Body of pancreas (tissue), 4 donors: ENCODE data around the gene WDFY4. TPM values are rescaled to one million over a fixed set of nuclear protein-coding genes. Genes with fewer than 3 reads are reported as not detected.

Experiments used
- ATAC-seq: fragments of 150-250 bp; one replicate; pipeline ENCODE4 v1.9.1; 2016
- DNase-seq, 4 donors: peaks; one replicate each; pipeline ENCODE4 v3.0.0-alpha.2; 2019
- H3K27ac ChIP-seq, 4 donors: fragments of 200-600 bp; sonication (generic); 1 replicate in 3 of 4; 2 replicates in 1 of 4; pipeline versions ENCODE4 v1.5.1 to v1.6.1; 2016 to 2019; ENCODE audit warnings: mild to moderate bottlenecking in 1 of 4, mixed read lengths in 1 of 4, moderate library complexity in 1 of 4
- H3K27me3 ChIP-seq, 2 donors: fragments of 200-600 bp; sonication (generic); one replicate each; pipeline ENCODE4 v1.6.0; 2016; ENCODE audit warnings: mild to moderate bottlenecking in 1 of 2
- H3K36me3 ChIP-seq, 2 donors: fragments of 200-600 bp; sonication (generic); replicated peaks in 1 of 2; 2 replicates each; pipeline ENCODE4 v1.5.1; 2016; ENCODE audit warnings: low read depth in 2 of 2; ENCODE audit not compliant: insufficient read depth in 1 of 2
- H3K4me1 ChIP-seq: fragments of 200-600 bp; sonication (generic); one replicate; pipeline ENCODE4 v1.6.0; 2016
- H3K4me3 ChIP-seq, 2 donors: fragments of 200-600 bp; sonication (generic); 1 replicate in 1 of 2; 2 replicates in 1 of 2; pipeline ENCODE4 v1.5.1; 2016 to 2019
- H3K9me3 ChIP-seq, 3 donors: fragments of 200-600 bp; sonication (generic); 1 replicate in 2 of 3; 2 replicates in 1 of 3; pipeline ENCODE4 v1.5.1; 2016
- CTCF ChIP-seq, 7 experiments: fragments of 450-650 bp in 4 of 7; fragments of 200-600 bp in 3 of 7; sonication (generic) in 3 of 7; IDR thresholded peaks; one replicate each; pipeline ENCODE4 v1.5.1; 2016 to 2019; ENCODE audit warnings: antibody characterized with exemption in 7 of 7
- POLR2A ChIP-seq, 3 donors: fragments of 450-650 bp; IDR thresholded peaks; one replicate each; pipeline ENCODE4 v1.6.1; 2016; ENCODE audit warnings: antibody characterized with exemption in 3 of 3, mild to moderate bottlenecking in 2 of 3
- WGBS, 2 donors: methylation state at CpG; one replicate each; pipeline ENCODE4 v1.1.5; 2017; 5-methylcytosine and 5-hydroxymethylcytosine counted together
- intact Hi-C: fragments of 100-400 bp; cut with DNase I; formaldehyde crosslinking; loops from one replicate; pipeline ENCODE4 v1.15.1; 2023
- total RNA-seq, 2 donors: library from RNA; depleted of rRNA; stranded (reverse); fragments of >200 nt; gene quantifications; one replicate each; pipeline ENCODE4 v1.1.0, GENCODE V29; 2016

The WDFY4 gene
- total RNA-seq, 2 donors from 2014 or later = 0.66 to 2.3 TPM

GRCh38 chr10:48678041-48678440, 6.6 kb upstream of the WDFY4 start:
- no peaks in the 10 kb centered on the region for H3K9me3 ChIP-seq
- 65 to 75% methylated on average over 1 of the region's 1 CpG for WGBS, 2 donors
- ATAC-seq = no peak
- H3K4me1 ChIP-seq = no peaks in the 10 kb centered on the region
- TF ChIP-seq CTCF (IDR thresholded peaks at IDR 0.05) (no peak), POLR2A (IDR thresholded peaks at IDR 0.05) (no peak)
- no peaks in the 10 kb centered on the region for H3K27me3 ChIP-seq
- H3K4me3 ChIP-seq = no peak overlapping the region
- H3K36me3 ChIP-seq = no peaks in the 10 kb centered on the region
- intact Hi-C loops = no loop called here
- no peak overlapping the region for H3K27ac ChIP-seq
- no peak for DNase-seq

- Histone ChIP-seq H3K4me1 (no peaks in the 10 kb centered on the region), H3K27me3 (no peaks in the 10 kb centered on the region), H3K36me3 (no peaks in the 10 kb centered on the region), H3K27ac (no peak overlapping the region), H3K4me3 (no peak overlapping the region), H3K9me3 (no peaks in the 10 kb centered on the region)
- intact Hi-C loops = no loop called here
- TF ChIP-seq CTCF (IDR thresholded peaks at IDR 0.05) (no peak), POLR2A (IDR thresholded peaks at IDR 0.05) (no peak)
- 71 to 75% methylated on average over 3 of the region's 3 CpGs for WGBS, 2 donors
- DNase-seq = no peak
- no peak for ATAC-seq
Measured at GRCh38 chr10:48681740-48682139, 2.9 kb upstream of the WDFY4 start.

- no peak overlapping the region for H3K4me3 ChIP-seq
- H3K9me3 ChIP-seq = no peaks in the 10 kb centered on the region
- DNase-seq = no peak
- WGBS, 2 donors = 56 to 68% methylated on average over 2 to 3 of the region's 3 CpGs
- H3K27me3 ChIP-seq = no peaks in the 10 kb centered on the region
- ATAC-seq = no peak
- intact Hi-C loops = no loop called here
- no peaks in the 10 kb centered on the region for H3K4me1 ChIP-seq
- no peak for TF ChIP-seq CTCF (IDR thresholded peaks at IDR 0.05)
- no peak overlapping the region for H3K27ac ChIP-seq
- H3K36me3 ChIP-seq = no peaks in the 10 kb centered on the region
Measured at GRCh38 chr10:48682265-48682664, 2.4 kb upstream of the WDFY4 start.

GRCh38 chr10:48683424-48683823, 1.2 kb upstream of the WDFY4 start:
- ATAC-seq = no peak
- H3K27me3 ChIP-seq = no peaks in the 10 kb centered on the region
- 79 to 89% methylated on average over 6 of the region's 6 CpGs for WGBS, 2 donors
- no peak for DNase-seq
- H3K27ac ChIP-seq = no peak overlapping the region
- intact Hi-C loops = no loop called here
- H3K4me1 ChIP-seq = no peaks in the 10 kb centered on the region
- H3K4me3 ChIP-seq = no peak overlapping the region
- no peaks in the 10 kb centered on the region for H3K9me3 ChIP-seq
- no peaks in the 10 kb centered on the region for H3K36me3 ChIP-seq
- TF ChIP-seq POLR2A (IDR thresholded peaks at IDR 0.05) (no peak), CTCF (IDR thresholded peaks at IDR 0.05) (no peak)

- WGBS, 2 donors = 79 to 81% methylated on average over 5 of the region's 5 CpGs
- DNase-seq = no peak
- no peak overlapping the region for H3K27ac ChIP-seq
- TF ChIP-seq POLR2A (IDR thresholded peaks at IDR 0.05) (no peak), CTCF (IDR thresholded peaks at IDR 0.05) (no peak)
- no peaks in the 10 kb centered on the region for H3K36me3 ChIP-seq
- no peaks in the 10 kb centered on the region for H3K9me3 ChIP-seq
- no peaks in the 10 kb centered on the region for H3K4me1 ChIP-seq
- no peak overlapping the region for H3K4me3 ChIP-seq
- no peak for ATAC-seq
- H3K27me3 ChIP-seq = no peaks in the 10 kb centered on the region
- intact Hi-C loops = no loop called here
Measured at GRCh38 chr10:48683868-48684267, 805 bp upstream of the WDFY4 start.
